Stimulated activated CD8-positive, alpha-beta memory T cell treated with anti-CD3 and anti-CD28 coated beads, Interleukin-12 subunit alpha, Interleukin-12 subunit beta, amount 100 ng/mL, for 24 hours (primary cell): Measurements from ENCODE around the gene TOE1.
"Not testable (repeated sequence)": the region's sequence is repeated elsewhere in the genome, so short reads cannot be mapped to it uniquely, and the experiment has no call there.

Source experiments
- DNase-seq: peaks from one replicate; pipeline ENCODE4 v3.0.0-alpha.2; 2020; ENCODE audit errors: extremely low read depth

TOE1 gene

DNA sequence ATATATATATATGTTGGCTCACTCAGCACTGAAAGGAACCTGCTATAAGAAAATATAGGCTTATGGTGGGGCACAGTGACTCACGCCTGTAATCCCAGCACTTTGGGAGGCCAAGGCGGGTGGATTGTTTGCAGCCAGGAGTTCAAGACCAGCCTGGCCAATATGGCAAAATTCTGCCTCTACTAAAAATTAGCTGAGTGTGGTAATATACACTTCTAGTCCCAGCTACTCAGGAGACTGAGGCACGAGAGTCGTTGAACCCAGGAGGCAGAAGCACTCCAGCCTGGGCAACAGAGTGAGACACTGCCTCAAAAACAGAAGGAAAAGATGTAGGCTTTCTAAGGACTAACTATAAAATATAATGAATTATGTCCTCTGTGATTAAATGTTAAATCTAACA is 14.9 kb downstream of the TOE1 start:
- DNase-seq = no peak

- no peak for DNase-seq
Observed at GRCh38 chr1:45355683-45356082, 15.7 kb downstream of the TOE1 start.

- DNase-seq = no peak
Observed at GRCh38 chr1:45356186-45356585, 16.2 kb downstream of the TOE1 start.

DNA sequence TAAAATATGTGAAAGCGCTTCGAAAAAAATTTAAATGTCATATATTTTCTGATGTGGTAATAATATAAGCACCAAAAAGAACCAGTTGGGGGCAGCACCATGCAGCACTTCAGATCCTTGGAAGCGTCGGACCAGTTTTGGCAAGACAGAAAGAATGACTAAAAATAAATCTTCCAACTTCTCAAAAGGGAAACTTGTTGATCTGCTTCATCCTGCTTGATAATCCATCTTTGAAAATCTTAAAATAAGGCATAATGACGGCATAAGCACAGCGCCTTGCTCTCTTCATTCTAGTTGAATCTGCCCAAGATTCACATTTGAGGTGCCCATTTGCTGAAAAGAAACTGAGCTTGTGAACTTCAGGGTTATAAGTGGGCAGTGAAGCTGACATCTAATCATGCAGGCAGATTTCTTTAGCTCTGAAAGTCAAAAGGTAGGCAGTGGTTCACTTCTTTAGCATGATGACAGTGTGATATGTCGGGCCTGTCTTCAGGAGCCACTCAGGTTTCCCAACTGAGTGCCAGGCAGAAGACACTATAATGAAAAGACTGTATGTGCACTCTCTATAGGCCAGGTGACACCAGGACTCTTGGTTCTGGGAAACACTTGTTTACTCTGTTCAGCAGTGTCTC is 20.0 kb downstream of the TOE1 start:
- DNase-seq = no peak

DNA sequence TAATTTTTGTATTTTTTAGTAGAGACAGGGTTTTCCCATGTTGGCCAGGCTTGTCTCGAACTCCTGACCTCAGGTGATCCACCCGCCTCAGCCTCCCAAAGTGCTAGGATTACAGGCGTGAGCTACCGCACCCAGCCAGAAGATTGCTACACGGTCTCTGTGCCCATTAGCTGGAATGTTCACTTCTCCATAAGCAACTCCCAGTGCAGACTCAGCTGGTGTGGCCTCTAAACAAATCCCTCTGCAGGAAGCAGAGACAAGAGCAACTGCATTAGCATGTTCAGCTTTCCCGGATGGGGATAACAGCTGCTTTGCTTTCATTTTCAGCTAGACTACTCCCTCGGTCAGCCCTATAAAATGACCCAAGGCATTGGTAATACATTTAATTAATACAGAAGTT is 21.0 kb downstream of the TOE1 start:
- not testable (repeated sequence) for DNase-seq

- no peak for DNase-seq
Observed at GRCh38 chr1:45364294-45364693, 24.3 kb downstream of the TOE1 start.

GRCh38 chr1:45365051-45365450 is 25.1 kb downstream of the TOE1 start:
- no peak for DNase-seq

GRCh38 chr1:45370575-45370974 is 30.6 kb downstream of the TOE1 start:
- DNase-seq = no peak

- DNase-seq = no peak
Observed at GRCh38 chr1:45373573-45373972, 33.6 kb downstream of the TOE1 start.

- DNase-seq = no peak
Observed at GRCh38 chr1:45375104-45376090, 35.4 kb downstream of the TOE1 start.

- no peak for DNase-seq
Observed at GRCh38 chr1:45378184-45378583, 38.2 kb downstream of the TOE1 start.

DNA sequence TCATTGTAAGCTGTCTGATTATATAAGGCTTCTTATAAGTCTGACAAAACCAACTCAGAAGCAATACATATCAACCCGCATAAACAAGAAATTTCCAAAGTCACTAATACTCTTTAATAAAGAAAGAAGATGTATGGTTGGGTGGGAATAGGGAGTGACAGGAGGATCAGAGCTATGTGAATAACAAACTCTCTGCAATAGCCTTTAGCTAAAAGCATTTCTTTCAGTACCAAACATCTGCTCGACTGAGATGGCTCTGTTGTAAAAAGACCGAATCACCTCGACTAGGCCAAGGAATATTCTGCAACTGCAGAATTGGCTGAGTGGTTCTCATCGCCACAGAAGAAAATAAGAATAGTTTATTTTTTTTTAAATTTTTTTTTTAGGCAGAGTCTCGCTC is 39.6 kb downstream of the TOE1 start:
- DNase-seq = no peak

DNA sequence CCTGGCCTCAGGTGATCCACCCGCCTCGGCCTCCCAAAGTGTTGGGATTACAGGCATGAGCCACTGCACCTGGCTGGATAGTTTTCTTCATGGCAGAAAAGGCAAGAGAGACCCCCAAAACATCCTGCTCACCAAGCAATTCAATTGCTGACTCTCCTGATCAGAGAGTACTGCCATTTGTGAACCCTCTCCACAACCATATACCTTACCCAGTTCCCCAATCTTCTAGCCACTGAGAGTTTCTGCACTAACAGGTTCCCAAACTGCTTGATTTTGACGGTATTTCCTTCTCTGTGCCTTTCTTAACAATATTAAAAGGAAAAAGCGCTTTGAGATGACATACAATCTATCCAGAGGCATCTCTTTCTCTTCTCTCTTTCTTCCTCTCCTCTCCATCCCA is 40.2 kb downstream of the TOE1 start:
- no peak for DNase-seq

DNA sequence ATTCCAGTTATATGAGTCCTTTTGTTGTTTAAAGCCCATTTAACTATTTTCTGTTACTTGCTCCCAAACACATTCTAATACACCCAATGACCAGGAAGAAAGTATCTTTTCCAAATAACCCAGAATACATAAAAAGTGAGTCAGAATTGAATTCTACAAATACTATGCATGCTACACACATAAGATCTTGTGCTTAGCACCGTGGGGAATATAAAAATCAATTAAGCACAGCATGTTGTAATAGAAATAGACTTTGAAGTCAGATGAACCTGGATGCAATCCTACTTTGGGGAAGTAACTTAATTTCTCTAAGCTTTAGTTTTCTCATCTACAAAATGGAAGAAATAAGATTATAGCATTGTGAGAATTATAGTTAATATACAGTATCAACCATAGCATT is 40.8 kb downstream of the TOE1 start:
- DNase-seq = no peak

- DNase-seq = no peak
Observed at GRCh38 chr1:45381243-45381642, 41.3 kb downstream of the TOE1 start.

DNA sequence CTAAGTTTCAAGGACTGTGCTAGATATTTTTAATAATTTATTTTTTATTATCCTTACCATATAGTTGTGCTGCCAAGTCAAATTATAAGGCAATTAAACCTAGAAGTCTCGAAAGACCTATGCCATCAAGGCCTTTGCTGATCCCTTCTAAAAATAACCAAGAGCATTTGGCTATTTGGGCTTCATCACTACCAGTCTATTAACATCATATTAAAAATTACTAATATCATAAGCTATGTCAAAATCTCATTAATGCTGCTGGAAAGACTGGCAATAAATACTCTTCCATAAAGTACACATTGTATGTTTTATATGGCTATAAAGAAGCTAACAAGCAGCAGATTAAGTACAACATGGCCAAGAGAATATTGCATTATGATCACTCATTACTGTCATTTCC is 43.2 kb downstream of the TOE1 start:
- no peak for DNase-seq

GRCh38 chr1:45384213-45384612 is 44.2 kb downstream of the TOE1 start:
- DNase-seq = not testable (repeated sequence)

- no peak for DNase-seq
Observed at GRCh38 chr1:45385302-45385701, 45.3 kb downstream of the TOE1 start.

GRCh38 chr1:45386219-45386618 is 46.2 kb downstream of the TOE1 start:
- no peak for DNase-seq
